ENCODE data around the gene CCT8. TPM values are rescaled to one million over a fixed set of nuclear protein-coding genes. Genes with fewer than 3 reads are reported as not detected.

CCT8 gene
- total and polyA plus RNA-seq, 4 donors = 47.0 to 78.2 (median 58.0) TPM

DNA sequence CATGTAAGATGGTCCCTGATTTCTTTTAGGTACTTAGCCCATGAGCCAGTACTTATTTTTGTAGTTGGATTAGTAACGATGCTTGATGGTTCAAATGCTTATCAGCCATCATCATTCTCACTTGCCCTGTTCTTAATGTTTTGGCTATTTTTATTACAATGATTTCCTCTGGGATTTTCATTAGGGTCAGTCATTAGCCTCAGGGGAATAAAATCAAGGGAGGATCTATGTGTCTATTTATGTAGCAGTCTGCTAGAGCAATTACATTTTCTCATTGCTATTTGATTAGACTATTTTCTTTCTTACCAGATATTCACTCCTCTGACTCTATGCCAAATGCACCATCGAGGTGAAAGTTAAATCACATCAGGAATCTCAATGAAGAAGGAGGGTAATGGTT, 10.9 kb upstream of the CCT8 start (continued):
- TF ChIP-seq, protein P1, sequence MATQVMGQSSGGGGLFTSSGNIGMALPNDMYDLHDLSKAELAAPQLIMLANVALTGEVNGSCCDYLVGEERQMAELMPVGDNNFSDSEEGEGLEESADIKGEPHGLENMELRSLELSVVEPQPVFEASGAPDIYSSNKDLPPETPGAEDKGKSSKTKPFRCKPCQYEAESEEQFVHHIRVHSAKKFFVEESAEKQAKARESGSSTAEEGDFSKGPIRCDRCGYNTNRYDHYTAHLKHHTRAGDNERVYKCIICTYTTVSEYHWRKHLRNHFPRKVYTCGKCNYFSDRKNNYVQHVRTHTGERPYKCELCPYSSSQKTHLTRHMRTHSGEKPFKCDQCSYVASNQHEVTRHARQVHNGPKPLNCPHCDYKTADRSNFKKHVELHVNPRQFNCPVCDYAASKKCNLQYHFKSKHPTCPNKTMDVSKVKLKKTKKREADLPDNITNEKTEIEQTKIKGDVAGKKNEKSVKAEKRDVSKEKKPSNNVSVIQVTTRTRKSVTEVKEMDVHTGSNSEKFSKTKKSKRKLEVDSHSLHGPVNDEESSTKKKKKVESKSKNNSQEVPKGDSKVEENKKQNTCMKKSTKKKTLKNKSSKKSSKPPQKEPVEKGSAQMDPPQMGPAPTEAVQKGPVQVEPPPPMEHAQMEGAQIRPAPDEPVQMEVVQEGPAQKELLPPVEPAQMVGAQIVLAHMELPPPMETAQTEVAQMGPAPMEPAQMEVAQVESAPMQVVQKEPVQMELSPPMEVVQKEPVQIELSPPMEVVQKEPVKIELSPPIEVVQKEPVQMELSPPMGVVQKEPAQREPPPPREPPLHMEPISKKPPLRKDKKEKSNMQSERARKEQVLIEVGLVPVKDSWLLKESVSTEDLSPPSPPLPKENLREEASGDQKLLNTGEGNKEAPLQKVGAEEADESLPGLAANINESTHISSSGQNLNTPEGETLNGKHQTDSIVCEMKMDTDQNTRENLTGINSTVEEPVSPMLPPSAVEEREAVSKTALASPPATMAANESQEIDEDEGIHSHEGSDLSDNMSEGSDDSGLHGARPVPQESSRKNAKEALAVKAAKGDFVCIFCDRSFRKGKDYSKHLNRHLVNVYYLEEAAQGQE (IDR thresholded peaks at IDR 0.05) = no peak
- TF ChIP-seq GABPA (IDR thresholded peaks at IDR 0.05 in 1 of 2, conservative IDR thresholded peaks at IDR 0.05 in 1 of 2) (no peak), FOXA1 (IDR thresholded peaks at IDR 0.05) (no peak), TAF1 (conservative IDR thresholded peaks at IDR 0.05) (no peak), EGR1 (IDR thresholded peaks at IDR 0.05; ENCODE audit: low read depth in 2 of 2) (no peak), RAD21 (IDR thresholded peaks at IDR 0.05) (no peak), SP1 (IDR thresholded peaks at IDR 0.05) (no peak), NR2F2 (IDR thresholded peaks at IDR 0.05) (no peak)

DNA sequence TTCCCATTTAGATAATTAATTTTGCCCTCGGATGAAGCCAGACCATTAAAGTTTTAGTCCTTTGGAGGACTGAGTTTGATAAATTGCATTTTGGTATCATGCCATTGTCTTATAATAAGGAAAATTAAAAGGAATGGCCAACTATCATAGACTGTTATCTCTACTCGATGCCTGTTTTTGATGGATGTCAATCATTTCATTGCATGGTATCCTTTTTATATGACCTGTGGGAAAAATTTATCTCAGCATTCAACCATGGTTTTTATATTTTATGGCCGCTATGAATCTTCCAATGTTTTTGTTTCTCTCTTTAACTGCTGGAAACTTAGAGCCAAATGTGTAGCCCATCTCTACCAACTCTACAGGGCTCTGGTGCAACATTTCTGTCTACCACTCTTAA, 9.9 kb upstream of the CCT8 start:
- H3K4me1 ChIP-seq (ENCODE audit: control insufficient read depth in 4 of 4, insufficient read depth in 4 of 4, low read length in 3 of 4) = peaks cover 0 to 5% (median 0%) of the 10 kb centered on the region in 4 donors
- WGBS = 96% methylated on average over 3 of the region's 3 CpGs

DNA sequence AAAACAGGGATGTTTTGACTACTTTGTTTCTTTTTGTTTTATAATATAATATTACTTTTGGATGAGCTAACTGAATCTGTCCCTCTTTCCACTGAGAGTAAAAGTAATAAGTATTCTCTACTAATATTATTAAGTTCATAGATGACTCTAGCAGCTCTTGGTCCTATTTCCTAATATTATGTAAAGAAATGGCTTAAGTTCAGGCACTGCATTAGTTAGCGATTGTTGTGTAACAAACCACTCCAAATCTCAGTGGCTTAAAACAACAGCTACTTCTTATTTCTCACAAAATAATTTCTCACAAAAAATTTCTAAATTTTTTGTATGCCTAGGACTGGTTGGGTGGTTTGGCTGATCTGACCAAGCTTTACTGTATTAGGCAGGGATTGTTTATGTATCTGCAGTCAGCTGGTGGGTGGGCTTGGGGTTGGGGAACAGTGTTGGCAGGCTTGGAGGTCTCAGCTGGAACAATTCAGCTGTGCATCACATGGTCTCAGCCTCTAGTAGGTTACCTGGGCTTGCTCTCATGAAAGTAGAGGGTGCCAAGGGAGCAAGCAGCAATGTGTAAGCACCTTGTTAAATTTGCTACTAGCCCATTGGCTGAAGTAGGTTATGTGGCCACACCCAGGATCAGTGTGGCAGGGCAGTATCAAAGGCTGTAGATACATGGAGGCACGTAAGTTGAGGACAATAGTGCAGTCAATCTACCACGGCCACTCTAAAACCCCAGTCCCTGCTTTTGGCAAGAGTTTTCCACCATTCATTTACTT, 8.8 kb upstream of the CCT8 start:
- TF ChIP-seq, protein P2, sequence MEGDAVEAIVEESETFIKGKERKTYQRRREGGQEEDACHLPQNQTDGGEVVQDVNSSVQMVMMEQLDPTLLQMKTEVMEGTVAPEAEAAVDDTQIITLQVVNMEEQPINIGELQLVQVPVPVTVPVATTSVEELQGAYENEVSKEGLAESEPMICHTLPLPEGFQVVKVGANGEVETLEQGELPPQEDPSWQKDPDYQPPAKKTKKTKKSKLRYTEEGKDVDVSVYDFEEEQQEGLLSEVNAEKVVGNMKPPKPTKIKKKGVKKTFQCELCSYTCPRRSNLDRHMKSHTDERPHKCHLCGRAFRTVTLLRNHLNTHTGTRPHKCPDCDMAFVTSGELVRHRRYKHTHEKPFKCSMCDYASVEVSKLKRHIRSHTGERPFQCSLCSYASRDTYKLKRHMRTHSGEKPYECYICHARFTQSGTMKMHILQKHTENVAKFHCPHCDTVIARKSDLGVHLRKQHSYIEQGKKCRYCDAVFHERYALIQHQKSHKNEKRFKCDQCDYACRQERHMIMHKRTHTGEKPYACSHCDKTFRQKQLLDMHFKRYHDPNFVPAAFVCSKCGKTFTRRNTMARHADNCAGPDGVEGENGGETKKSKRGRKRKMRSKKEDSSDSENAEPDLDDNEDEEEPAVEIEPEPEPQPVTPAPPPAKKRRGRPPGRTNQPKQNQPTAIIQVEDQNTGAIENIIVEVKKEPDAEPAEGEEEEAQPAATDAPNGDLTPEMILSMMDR (IDR thresholded peaks at IDR 0.05; ENCODE audit: low read depth, low read length, missing input control) = no peak
- H3K27me3 ChIP-seq (ENCODE audit: control insufficient read depth in 4 of 4, insufficient read depth in 4 of 4, low read length in 3 of 4) = no peaks in the 10 kb centered on the region
- no peaks in the 10 kb centered on the region for H3K36me3 ChIP-seq (ENCODE audit: control insufficient read depth in 4 of 4, insufficient read depth in 3 of 4, low read depth in 1 of 4, low read length in 3 of 4)
- no peak overlapping the region for H3K27ac ChIP-seq (ENCODE audit: low read depth in 1 of 2, low read length in 2 of 2)
- no peaks in the 10 kb centered on the region for H3K9me3 ChIP-seq (ENCODE audit: control insufficient read depth in 4 of 4, low read length in 3 of 4)
- DNase-seq (ENCODE audit: low spot score) = no peak
- no peak overlapping the region for H3K9ac ChIP-seq (ENCODE audit: low read depth in 1 of 2, low read length in 2 of 2)
- 85% methylated on average over 3 of the region's 3 CpGs for WGBS
- no peak overlapping the region for H3K4me3 ChIP-seq (ENCODE audit: low read depth in 1 of 3, low read length in 3 of 3)
- peaks cover 0 to 5% (median 2%) of the 10 kb centered on the region in 4 donors for H3K4me1 ChIP-seq (ENCODE audit: control insufficient read depth in 4 of 4, insufficient read depth in 4 of 4, low read length in 3 of 4)

More for the DNA sequence above, 9.9 kb upstream of the CCT8 start:
- Histone ChIP-seq H3K36me3 (ENCODE audit: control insufficient read depth in 4 of 4, insufficient read depth in 3 of 4, low read depth in 1 of 4, low read length in 3 of 4) (no peaks in the 10 kb centered on the region), H3K9me3 (ENCODE audit: control insufficient read depth in 4 of 4, low read length in 3 of 4) (no peaks in the 10 kb centered on the region), H3K27ac (ENCODE audit: low read depth in 1 of 2, low read length in 2 of 2) (no peak overlapping the region), H3K4me3 (ENCODE audit: low read depth in 1 of 3, low read length in 3 of 3) (no peak overlapping the region), H3K27me3 (ENCODE audit: control insufficient read depth in 4 of 4, insufficient read depth in 4 of 4, low read length in 3 of 4) (no peaks in the 10 kb centered on the region), H3K9ac (ENCODE audit: low read depth in 1 of 2, low read length in 2 of 2) (no peak overlapping the region)
- no peak for DNase-seq (ENCODE audit: low spot score)
- TF ChIP-seq, protein P3, sequence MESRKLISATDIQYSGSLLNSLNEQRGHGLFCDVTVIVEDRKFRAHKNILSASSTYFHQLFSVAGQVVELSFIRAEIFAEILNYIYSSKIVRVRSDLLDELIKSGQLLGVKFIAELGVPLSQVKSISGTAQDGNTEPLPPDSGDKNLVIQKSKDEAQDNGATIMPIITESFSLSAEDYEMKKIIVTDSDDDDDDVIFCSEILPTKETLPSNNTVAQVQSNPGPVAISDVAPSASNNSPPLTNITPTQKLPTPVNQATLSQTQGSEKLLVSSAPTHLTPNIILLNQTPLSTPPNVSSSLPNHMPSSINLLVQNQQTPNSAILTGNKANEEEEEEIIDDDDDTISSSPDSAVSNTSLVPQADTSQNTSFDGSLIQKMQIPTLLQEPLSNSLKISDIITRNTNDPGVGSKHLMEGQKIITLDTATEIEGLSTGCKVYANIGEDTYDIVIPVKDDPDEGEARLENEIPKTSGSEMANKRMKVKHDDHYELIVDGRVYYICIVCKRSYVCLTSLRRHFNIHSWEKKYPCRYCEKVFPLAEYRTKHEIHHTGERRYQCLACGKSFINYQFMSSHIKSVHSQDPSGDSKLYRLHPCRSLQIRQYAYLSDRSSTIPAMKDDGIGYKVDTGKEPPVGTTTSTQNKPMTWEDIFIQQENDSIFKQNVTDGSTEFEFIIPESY (IDR thresholded peaks at IDR 0.05) = no peak
- no peak for TF ChIP-seq GABPA (IDR thresholded peaks at IDR 0.05 in 1 of 2, conservative IDR thresholded peaks at IDR 0.05 in 1 of 2)

Data from liver (tissue), 9 donors.